Measurements from ENCODE around the gene PPP2R5C. TPM values are rescaled to one million over a fixed set of nuclear protein-coding genes. Genes with fewer than 3 reads are reported as not detected.

Gene PPP2R5C
- total RNA-seq, 4 donors from 2014 or later, result 73.7 to 90.5 (median 87.6) TPM

DNA sequence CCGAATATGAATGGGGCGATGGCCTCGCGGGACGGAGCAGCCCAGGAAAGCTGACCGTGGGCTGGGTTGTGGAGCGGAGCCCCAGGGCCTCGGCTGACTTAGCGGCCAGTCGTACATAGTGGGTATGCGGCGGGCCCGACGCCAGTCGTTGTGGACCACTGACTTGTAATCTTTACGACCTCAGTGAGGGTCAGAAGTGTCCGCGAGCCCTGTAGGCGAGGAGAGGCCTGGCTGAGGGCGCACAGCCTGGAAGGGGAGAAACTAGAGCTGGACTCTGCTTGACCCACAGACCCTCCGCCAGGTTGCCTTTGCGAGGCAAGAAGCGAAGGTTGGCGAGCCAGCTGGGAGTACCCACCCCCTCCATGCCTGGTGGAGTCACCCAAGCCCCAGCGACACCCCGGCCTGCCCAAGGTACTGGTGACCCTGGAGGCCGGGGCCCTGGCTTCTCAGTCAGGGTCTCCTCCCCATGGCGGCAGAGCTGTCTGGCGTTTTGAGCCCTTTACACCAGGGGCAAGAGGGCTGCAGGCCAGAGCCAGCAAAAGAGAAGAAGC is 187.2 kb downstream of the PPP2R5C start:
- TF ChIP-seq, protein P1, sequence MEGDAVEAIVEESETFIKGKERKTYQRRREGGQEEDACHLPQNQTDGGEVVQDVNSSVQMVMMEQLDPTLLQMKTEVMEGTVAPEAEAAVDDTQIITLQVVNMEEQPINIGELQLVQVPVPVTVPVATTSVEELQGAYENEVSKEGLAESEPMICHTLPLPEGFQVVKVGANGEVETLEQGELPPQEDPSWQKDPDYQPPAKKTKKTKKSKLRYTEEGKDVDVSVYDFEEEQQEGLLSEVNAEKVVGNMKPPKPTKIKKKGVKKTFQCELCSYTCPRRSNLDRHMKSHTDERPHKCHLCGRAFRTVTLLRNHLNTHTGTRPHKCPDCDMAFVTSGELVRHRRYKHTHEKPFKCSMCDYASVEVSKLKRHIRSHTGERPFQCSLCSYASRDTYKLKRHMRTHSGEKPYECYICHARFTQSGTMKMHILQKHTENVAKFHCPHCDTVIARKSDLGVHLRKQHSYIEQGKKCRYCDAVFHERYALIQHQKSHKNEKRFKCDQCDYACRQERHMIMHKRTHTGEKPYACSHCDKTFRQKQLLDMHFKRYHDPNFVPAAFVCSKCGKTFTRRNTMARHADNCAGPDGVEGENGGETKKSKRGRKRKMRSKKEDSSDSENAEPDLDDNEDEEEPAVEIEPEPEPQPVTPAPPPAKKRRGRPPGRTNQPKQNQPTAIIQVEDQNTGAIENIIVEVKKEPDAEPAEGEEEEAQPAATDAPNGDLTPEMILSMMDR (IDR thresholded peaks at IDR 0.05), result no peak
- DNase-seq (ENCODE audit: low spot score) (no peak), ATAC-seq (ENCODE audit: low FRiP score) (no peak)

DNA sequence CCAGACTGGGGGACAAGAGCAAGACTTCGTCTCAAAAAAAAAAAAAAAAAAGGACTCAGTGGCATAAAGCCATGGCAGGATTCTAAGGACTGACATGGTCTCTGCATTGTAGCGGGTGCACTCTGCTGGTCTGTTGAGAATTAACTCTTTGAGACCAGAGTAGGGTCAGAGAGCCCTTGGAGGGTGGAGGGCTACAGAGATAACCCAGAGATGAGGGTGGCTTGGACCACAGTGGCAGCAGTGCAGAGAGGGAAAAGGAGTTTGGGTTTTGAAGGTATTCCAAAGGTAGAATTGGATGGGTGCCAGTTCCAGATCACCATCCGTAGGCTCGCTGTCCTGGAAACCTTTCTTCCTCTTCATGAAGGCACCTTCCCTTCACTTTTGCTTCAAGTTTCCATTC is 188.6 kb downstream of the PPP2R5C start:
- TF ChIP-seq, protein P1 (IDR thresholded peaks at IDR 0.05), result no peak
- no peak for ATAC-seq (ENCODE audit: low FRiP score)
- no peak for DNase-seq (ENCODE audit: low spot score)

DNA sequence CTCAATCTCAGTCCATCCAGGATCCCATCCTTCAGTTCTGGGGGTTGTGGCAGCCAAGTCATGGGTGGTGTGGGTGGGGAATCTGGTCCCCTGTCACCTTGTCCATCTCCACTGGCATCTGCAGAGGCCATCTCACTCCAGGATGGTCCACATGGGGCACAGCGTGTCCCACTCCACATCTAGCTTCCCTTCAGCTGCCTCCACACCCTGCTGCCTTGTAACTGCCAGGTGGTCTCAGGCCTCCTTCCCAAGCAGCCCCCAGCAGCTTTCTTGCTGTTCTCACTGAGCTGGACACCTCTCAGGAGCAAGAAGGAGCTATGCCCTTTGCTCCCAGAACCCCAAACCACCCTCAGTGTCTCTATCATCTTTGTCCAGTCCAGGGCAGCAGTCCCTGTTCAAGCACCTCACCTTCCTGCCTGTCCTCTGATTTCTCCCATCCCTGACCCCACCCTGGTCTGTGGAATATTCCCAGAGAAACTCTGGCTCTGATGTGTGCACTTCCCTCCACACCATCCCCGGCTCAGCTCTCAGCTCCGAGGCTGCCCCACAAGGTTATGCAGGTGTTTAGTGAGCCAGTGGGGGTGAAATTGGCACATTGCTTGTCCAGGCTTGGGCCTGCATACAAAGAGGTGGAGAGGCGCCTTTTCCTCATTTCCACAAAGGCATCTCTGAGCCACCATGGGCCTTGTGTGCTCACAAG is 189.2 kb downstream of the PPP2R5C start:
- DNase-seq (ENCODE audit: low spot score) (no peak), ATAC-seq (ENCODE audit: low FRiP score) (no peak)

DNA sequence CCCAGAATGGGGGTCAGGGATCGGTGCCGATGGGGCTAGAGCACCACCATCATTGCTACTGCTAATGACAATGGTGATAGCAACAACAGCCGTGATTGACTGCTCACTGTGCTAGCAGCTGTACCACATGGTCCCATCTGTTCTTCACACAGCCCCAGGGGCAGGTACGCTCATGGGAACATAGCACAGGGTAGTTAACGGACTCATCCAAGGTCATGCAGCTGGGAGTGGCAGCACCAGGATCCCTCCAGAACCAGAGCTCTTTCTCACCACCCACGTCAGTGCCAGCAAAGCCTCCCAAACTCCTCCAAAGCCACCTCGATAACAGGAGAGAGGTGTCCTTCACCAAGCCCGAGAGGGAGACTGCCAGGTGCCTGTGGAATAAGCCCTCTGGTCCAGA is 191.6 kb downstream of the PPP2R5C start:
- DNase-seq (ENCODE audit: low spot score) (no peak), ATAC-seq (ENCODE audit: low FRiP score) (no peak)
- TF ChIP-seq, protein P1 (IDR thresholded peaks at IDR 0.05), result no peak

More for the DNA sequence above, 189.2 kb downstream of the PPP2R5C start:
- TF ChIP-seq, protein P1 (IDR thresholded peaks at IDR 0.05), result no peak

DNA sequence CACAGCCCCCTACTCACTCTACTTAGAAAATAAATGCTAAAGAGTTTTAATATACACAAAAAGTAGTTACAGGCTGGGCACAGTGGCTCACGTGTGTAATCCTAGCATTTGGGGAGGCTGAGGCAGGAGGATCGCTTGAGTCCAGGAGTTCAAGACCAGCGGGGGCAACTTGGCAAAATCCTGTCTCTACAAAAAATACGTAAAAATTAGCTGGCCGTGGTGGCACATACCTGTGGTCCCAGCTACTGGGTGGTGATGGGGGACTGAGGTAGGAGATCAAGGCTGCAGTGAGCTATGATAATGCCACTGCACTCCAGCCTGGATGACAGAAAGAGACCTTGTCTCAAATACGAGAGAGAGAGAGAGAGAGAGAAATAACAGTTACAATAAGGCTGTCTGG is 193.0 kb downstream of the PPP2R5C start:
- ATAC-seq (ENCODE audit: low FRiP score) (no peak), DNase-seq (ENCODE audit: low spot score) (no peak)
- TF ChIP-seq, protein P1 (IDR thresholded peaks at IDR 0.05), result no peak

DNA sequence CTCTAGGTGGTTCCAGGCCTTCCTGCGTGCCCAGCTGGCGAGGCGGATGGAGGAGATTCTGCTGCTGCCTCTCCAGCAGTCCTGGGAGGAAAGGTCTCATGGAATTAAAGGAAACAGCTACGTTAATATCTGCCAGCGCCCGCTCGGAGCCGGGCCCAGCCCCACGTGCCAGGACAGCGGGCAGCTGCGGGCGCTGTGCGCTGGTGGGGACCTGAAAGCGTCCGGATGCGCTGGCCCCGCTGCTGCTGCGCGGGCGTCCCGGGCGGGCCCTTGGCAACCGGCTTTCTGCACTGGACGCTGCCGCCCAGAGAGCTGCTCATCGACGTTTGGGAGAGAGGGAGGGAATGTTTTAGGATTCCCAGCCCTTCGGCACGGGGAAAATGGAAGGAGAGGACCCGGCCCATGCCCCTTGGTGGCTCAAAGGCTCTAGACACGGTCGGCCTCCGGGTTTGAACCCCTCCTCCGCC is 194.2 kb downstream of the PPP2R5C start:
- TF ChIP-seq, protein P1 (IDR thresholded peaks at IDR 0.05), result no peak
- ATAC-seq (ENCODE audit: low FRiP score) (no peak), DNase-seq (ENCODE audit: low spot score) (no peak)

All from omental fat pad (tissue), 4 donors.